GM21367 (cell line): ENCODE measurements around the gene ETV6.

Source experiments
- ATAC-seq: cut with Tn5 transposase; IDR thresholded peaks from one replicate; pipeline ENCODE4 v1.9.1; 2021; ENCODE audit not compliant: unreplicated experiment

ETV6 gene

GRCh38 chr12:11771895-11772502 lies 122.5 kb downstream of the ETV6 start:
- ATAC-seq = no peak

DNA sequence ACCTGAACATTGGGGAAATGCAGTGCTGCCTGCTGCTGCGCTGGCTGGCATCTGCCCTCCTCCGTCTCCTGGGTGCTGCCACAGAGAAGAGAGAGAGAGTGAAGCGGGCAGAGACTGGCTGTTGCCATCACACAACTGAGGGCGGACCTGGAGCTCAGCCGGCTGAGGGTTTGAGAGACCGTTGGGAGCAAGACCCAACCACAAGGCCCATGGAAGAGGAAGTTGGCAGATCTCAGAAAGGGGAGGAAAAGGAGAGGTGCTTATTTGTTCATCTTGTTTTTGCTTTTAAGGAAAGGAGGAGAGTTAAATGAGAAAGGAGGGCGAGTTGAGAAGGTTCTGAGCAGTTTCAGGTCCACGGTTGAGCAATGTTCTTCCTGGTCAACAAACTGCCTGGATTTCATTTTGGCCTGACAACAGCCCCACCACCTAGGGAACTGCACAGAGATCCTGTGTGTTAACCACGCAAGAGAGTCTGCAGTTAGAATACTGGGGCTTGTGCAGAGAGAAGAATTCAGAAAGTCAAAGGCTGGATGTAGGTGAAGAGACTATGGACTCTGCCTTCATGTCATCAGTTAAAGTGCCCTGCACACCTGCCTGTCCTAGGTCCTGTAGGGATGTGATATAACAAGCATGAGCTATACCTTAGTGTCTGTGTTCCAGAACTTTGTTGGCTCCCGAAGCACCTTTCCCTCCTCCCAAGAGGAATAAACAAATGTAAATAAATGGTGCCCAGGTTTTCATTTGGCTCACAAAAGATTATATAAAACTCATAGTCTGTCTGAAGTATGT lies 124.6 kb downstream of the ETV6 start:
- ATAC-seq = no peak

- no peak for ATAC-seq
Observed at GRCh38 chr12:11774821-11775220, 125.3 kb downstream of the ETV6 start.

GRCh38 chr12:11776316-11776715 lies 126.8 kb downstream of the ETV6 start:
- ATAC-seq = no peak

DNA sequence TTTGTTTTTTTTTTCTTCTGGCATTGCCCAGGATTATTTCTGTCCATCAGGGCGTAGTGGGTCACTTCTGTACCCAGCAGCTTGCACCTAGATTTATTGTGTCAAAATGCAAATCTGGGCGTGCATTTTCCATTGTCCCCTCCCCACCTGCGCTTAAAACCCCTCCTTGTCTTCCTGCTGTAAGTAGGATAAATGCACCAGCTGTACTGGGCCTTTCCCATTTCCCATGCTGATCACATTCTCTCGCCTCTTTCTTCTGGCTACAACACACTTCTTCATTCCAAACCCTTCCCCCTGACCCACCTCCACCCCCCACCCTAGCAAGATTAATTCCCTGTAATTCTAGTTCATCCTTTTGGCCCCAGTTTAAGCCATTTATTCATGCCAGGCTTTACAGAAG lies 128.0 kb downstream of the ETV6 start:
- no peak for ATAC-seq

- ATAC-seq = no peak
Observed at GRCh38 chr12:11777962-11778361, 128.5 kb downstream of the ETV6 start.

- no peak for ATAC-seq
Observed at GRCh38 chr12:11778713-11779685, 129.5 kb downstream of the ETV6 start.

DNA sequence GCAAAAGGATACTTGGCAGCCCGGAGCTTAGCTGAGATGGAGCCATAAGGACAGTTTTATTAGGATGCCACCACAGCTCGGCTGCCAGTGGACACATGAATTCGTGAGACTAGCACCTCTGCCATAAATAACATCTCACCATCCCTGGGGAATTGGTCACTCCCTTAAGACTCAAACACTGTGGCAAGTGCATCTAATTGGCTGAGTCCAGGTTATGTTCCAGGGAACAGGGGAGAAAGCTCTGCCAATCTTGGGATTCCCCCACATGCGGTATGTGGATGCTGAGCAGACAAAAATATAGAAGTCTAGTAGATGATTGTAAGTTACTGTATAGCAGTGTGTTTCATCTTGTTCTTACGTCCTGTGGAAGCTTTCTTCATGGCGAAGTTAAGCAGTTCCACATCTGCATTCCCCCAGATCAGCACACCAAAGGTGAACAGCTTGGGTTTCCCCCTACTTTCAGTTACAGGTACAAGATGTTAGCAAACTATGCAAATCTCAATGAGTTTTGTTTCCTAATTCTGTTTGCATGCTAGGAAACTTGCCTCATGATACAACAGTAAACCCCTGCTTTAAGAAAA lies 131.1 kb downstream of the ETV6 start:
- ATAC-seq = peak; percentile 65

GRCh38 chr12:11782914-11783420 lies 133.5 kb downstream of the ETV6 start:
- no peak for ATAC-seq

DNA sequence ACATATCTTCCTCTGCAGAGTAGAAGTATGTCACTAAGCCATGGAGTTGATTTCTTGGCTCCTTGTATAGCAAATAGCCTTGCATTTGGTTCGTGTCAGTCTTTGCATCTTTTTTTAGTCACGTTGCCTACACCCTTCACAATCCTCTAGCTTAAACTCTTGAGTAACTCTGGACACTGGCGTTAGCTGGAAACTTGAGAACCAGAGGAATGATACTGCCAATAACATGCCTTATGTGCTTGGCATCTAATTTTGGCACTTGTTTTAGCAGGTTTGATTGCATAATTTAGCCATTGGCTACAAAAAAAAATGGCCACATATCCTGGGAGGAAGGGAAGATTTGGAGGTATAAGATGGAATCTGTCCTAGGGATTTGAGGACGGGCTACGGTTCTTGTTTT lies 136.2 kb downstream of the ETV6 start:
- no peak for ATAC-seq

- ATAC-seq = no peak
Observed at GRCh38 chr12:11786638-11787365, 137.3 kb downstream of the ETV6 start.

DNA sequence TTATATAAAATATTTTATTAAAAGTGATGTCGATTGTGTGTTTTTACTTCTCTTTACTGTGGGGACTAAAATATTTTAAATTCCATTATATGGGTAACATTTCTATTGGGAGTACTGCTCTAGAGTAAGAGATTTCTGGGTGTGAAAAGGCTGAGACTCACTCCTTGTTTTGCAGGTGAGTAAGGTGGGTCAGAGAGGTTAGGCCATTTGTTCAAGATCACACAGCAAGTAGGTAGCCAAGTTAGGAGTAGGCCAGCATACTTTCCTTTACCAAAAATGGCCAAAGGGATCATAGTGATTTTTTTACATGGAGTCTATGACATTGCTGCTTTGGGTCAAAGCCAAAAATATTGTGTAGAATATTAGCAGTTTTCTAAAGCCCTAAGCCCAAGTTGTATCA lies 138.0 kb downstream of the ETV6 start:
- no peak for ATAC-seq

- no peak for ATAC-seq
Observed at GRCh38 chr12:11787933-11788849, 138.7 kb downstream of the ETV6 start.

- ATAC-seq = no peak
Observed at GRCh38 chr12:11793921-11794710, 144.6 kb downstream of the ETV6 start.

DNA sequence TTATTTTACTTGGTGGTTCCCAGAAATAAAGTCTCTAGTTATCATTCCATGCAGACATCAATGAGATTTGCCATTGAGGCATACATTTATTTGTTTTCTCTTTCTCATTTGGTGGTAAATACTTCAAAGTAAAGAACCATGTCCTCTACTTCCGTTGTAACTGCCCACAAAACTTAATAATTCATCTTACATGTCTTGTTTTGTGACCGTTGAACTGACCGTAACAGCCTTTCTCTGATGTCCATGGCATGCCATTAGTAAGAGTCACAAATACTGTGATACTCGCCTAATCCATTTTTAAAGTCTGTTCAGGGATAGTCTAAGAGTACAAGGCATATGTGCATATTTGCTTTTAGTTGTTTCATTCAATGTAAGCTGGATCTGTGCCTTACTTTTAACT lies 145.3 kb downstream of the ETV6 start:
- no peak for ATAC-seq

DNA sequence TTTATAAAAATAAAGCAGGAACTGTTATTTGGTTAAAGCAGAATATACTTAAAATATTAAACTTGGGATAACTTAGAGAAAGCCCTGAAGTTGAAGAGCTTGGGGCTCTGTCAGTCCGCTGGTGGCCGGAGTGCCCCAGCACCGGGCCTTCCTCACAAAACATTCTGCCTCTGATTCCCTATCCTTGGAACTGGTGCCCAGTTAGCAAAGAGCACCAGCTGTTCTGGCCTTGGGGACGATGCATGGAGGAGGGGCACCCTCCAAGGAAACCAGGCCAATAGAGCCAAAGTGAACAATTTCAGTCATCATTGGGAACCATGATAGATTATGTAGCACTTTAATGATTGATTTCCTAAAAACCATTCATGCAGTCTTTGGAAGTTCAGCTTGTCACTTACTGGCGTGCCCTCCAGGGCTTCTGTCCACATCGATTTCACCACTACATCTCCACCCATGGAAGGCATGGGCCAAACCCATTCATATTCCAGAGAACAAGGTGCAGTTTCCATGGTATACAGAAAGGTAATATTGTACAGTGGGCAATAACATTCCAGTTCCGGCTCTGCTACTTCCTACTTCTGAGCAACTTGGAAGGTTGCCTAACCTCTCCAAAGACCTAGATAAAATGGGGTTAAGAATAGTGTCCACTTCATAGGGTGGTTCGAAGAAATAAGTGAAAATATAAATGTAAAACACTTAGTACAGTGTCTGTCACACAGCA lies 145.9 kb downstream of the ETV6 start:
- ATAC-seq = no peak

GRCh38 chr12:11795913-11796459 lies 146.5 kb downstream of the ETV6 start:
- no peak for ATAC-seq
